ENCODE measurements around the gene DUSP1.

Gene DUSP1

DNA sequence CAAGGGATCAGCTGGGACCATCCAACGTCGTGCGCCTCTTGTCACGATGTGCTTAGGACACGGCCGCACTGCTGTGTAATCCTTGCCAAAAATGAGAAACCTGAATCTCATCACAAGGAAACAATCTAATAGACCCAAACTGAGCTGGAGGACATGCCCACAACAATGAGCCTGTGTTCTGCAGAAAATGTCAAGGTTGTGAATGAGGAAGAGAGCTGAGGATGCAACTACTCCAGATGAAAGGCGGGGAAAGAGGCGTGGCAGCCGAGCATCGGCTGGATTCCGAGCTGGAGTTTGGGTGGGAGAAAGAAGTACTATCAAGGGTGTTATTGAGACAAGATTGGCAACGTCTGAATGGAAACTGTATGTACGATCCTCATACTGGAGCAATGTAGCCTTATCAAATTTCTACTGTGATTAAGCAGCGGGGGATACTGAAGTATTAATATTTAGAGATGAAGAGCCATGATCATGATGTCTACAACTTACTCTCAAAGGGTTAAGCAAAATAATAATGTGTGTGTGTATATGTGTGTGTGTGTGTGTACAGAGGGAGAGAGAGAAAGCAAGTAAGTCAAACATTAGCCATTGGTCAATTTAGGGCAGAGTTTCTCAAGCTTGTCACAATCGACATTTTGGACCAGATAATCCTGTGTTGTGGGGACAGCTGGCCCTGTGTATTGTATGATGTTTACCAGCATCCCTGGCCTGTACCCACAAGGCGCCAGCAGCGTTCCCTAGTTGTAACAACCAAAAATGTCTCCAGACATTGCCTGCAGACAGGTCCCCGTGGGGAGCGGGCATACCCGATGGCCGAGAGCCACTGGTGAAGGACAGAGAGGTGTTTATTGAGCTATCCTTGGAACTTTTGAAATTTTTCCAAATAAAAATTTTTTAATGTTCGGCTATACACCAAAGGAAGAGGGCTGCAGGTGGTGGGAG lies 46.5 kb downstream of the DUSP1 start:
- no peak for DNase-seq (ENCODE audit: low read depth in 2 of 2)

DNA sequence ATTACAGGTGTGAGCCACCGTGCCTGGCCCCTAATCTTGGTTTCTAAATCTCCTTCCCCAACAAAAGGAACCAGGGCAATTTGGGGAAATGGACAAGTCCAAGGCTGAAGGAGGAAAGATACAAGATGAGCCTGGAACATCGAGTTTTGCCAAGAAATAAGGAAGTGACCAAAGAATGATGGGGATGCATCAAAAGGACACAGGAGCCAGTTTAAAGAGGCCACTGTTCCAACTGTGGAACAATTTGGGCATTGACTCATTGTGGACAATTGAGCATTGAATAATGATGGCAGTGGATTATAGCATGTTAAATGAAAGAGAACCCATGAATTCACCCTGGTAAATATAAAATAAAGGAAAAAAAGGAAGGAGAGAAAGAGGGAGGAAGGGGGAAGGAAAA lies 47.5 kb downstream of the DUSP1 start:
- no peak for DNase-seq (ENCODE audit: low read depth in 2 of 2)

DNA sequence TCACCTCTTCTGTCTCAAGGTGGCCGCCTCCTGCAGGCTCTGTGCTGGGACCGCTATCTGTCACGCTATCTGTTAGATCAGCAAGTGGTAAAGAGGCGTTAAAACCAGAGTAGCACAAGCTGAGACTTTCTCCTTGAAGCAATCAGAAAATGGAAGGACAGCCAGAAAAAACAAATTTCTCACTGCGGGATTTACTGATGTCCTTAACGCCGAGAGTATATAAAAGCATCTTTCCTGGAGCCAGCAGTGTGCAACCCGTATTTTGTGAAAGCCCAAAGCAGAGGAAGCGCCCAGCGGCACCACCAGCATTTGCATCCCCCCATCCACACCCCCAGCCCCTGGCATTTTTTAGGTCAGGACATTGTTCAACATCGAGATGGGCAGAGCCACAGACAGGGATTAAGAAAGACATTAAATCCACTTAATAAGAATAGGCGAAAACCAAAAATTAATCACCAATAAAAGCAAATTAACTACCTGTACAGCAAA lies 48.6 kb downstream of the DUSP1 start:
- DNase-seq (ENCODE audit: low read depth in 2 of 2), result no peak

DNA sequence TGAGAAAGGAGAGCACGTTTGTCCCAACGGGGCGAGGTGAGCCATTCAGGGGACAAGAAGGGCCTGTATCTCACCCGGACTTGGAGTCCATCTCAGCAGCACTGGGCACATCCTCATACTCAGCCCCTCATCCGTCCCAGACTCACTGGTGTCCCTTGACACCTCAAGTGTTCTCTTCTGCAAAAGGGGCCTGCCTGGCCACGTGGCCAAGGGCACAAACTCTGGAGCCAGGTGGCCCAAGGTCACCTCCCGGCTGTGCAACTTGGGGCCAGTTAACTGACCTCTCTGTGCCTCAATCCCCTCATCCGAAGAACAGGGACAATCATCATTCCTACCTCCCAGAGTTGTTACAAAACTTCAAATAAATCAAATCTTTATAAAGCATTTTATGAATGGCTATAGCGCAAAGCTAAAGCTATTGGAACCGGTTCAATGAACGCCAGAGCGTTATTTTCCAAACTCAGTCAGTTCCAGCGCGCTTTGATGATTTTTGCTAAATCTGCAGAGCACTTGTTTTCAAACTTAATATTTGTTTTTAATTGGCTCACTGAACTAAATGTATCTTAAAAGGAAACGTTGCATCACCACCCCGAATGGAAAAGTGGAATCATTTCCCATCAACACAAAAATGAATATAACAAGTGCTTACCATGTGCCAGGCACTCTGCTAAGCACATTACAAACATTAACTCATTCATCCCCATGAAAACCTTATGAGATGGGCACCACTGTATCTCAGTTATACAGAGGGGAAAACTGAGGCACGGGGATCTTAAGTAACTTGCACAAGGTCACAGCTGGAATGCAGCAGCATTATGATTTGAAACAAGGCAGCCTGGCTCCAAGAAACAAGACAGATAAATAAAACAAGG lies 49.3 kb downstream of the DUSP1 start:
- DNase-seq (ENCODE audit: low read depth in 2 of 2), result no peak

DNA sequence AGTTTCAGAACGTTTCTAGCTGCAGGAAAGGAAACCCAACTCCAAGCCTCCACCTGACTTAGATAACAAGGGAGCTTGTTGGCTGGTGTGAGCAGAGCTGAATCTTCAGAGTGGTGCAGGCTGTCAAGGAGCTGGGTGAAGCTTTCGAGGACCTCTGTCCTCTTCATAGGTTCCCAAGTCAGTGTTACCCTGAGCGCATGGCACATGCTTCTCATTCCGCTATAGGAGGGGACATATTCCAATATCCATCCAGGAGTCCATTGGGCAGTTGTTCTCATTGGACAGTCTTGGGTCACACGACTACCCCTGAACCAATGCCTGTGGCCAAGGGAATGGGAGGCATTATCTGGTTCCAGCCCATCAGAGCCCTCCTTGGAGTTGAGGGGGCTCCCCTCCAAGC lies 50.3 kb downstream of the DUSP1 start:
- no peak for DNase-seq (ENCODE audit: low read depth in 2 of 2)

DNA sequence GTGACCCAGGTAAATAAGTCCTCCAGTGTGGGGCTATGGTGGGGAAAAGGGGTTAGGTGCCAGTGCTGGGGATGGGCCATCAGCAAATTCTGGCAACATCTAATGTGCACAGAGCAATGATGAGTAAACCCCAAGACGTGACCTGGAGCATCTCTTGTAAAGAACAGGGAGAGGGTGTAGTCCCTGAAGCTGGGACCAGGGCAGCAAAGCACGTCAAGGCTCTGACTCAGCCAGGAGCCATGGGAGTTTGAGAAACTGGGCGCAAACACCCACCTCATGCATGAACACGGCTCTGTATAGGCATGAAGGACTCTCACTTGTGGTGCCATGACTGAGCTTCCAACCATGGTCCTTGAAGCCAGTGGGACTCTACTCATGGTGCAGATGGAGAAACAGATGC lies 51.8 kb downstream of the DUSP1 start:
- no peak for DNase-seq (ENCODE audit: low read depth in 2 of 2)

DNA sequence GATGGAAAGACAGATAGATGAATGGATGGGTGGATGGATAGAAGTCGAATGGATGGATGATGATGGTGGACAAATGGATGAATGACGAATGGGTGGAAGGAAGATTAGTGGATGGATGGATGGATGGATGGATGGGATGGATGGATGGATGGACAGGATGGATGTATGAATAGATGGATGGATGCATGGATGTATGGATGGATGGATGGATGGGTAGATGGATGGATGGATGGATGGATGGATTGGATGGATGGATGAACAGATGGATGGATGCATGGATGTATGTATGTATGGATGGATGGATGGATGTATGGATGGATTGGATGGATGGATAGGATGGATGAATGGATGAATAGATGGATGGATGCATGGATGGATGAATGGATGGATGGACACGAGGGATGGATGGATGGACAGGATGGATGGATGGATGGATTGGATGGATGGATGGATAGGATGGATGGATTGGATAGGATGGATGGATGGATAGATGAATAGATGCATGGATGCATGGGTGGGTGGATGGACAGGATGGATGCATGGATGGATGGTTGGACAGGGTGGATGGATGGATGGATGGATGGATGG lies 52.4 kb downstream of the DUSP1 start:
- no peak for DNase-seq (ENCODE audit: low read depth in 2 of 2)

Measured in stimulated activated CD8-positive, alpha-beta memory T cell treated with anti-CD3 and anti-CD28 coated beads, Interleukin-7, amount 100 ng/mL, for 1 hour (primary cell).